NCI-H82 treated with DMSO at 0.1 percent for 48 hours (cell line): Measurements from ENCODE around the gene C19orf53.

Experiments
- DNase-seq: peaks from one replicate; lab custom pipeline; 2025; ENCODE audit not compliant: unreplicated experiment; lab: John Stamatoyannopoulos, UW

Gene C19orf53

GRCh38 chr19:13795595-13796300 lies 21.5 kb downstream of the C19orf53 start:
- no peak for DNase-seq

GRCh38 chr19:13796301-13797057 lies 22.2 kb downstream of the C19orf53 start:
- no peak for DNase-seq

DNA sequence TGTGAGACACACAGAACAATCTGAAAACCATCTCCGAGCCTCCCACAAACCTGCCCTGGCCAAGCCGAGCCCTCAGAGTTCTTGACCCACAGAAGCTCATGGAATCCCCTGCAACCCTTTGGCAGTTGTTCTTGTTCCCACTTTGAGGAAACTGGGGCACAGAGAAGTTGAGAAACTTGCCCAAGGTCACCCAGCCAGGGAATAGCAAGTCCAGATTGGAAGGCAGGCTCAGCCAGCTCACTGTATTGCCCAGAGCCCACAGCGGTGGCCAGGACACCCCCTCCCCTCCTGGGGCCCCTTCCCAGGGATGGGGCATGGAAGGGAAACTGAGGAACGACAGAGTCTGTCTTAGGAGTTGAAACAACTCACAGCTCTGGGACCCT lies 22.8 kb downstream of the C19orf53 start:
- no peak for DNase-seq

GRCh38 chr19:13797870-13798269 lies 23.6 kb downstream of the C19orf53 start:
- DNase-seq: no peak

GRCh38 chr19:13799669-13800068 lies 25.4 kb downstream of the C19orf53 start:
- no peak for DNase-seq

DNA sequence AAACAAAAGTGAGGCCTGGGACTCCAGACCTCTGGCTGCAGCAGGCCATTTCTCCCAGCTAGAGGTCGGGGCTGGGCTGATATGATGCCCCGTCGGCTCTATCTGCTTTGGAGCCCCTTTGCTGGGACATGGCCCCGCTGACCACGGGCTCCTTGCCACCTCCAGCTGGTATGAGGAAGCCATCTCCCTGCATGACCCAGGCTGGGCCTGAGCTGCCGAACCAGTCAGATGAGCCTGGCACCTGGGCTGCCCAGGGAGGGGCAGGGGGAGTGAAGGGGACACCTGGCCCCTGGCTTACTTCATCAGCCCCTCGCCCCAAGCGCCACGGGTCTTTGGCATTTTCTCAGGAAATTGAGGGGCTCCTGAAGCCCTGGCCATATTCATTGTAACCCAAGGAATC lies 28.8 kb downstream of the C19orf53 start:
- DNase-seq: no peak

DNA sequence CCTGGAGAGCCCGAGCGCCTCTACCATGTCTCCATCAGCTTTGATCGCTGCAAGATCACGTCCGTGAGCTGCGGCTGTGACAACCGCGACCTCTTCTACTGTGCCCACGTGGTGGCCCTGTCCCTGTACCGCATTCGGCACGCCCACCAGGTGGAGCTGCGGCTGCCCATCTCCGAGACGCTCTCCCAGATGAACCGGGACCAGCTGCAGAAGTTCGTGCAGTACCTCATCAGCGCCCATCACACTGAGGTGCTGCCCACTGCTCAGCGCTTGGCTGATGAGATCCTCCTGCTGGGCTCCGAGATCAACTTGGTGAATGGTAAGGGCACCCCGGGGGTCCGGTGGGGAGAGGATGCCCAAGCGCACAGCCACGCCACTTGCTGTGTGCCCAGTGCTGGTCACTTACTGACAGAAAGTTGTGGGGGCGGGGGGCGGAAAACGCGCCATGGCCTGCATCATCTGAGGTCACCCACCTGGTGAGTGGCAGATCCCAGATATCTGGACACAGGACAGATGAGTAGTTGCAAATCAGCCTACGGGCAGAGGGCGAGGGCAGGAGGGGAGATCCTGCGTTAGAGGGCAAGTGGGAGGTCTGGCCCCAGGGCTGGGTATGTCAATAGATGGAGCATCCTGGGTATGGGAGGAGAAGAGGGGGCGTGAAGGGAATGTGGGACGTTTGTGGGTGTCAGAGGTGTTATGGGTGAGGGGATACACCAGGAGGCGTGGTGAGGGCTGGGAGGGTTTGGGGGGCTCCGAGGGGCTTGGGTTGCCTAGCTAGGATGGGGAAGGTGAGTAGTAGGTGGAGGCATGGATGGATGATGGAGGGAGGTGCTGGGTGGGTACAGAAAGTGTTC lies 30.8 kb downstream of the C19orf53 start:
- no peak for DNase-seq

DNA sequence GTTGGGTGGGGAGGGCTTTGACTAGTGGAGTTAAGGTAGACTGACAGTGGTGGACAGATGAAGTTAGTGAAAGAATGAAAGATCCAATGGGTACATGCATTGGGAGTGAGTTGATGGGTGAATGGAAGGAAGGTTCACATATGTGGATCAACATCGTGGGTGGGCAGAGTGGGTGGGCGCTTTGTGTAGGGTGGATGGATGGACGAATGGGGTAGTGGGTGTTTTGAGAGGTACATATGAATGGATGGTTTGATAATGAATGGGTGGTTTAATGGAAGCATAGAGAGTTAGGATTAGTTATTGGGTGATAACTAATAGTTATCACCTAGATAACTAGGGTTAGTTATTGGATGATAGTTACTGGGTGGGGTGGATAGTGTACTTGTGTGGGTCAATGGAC lies 32.5 kb downstream of the C19orf53 start:
- DNase-seq: no peak

DNA sequence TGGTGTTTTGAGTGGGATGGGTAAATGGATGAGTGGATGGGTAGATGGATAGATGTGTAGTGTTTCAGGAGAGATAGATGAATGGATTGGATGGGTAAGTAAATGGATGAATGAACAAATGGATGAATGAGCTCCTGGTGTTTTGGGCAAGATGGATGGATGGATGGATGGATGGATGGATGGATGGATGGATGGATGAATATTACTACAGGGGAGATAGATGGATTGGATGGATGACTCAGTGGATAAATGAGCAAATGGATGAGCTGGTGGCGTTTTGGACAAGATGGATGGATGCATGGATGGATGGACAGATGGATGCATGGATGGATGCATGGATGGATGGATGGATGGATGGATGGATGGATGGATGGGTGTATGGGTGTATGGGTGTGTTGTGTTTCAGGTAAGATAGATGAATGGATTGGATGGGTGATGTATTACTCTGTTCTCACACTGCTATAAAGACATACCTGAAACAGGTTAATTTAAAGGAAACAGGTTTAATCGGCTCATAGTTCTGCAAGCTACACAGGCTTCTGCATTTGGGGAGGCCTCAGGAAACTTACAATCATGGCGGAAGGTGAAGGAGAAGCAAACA lies 33.3 kb downstream of the C19orf53 start:
- no peak for DNase-seq

DNA sequence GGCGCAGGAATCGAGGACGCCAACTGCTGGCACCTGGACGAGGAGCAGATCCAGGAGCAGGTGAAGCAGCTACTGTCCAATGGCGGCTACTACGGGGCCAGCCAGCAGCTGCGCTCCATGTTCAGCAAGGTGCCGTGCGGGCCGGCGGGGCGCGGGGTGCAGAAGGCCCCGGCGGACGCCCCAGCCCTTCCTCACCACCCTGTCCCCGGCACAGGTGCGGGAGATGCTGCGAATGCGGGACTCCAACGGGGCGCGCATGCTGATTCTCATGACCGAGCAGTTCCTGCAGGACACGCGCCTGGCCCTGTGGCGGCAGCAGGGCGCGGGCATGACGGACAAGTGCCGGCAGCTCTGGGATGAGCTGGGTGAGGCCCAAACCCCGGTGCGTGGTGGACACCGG lies 34.6 kb downstream of the C19orf53 start:
- DNase-seq: no peak

GRCh38 chr19:13812544-13812943 lies 38.3 kb downstream of the C19orf53 start:
- DNase-seq: no peak

- DNase-seq: no peak
Observed at GRCh38 chr19:13813147-13813546, 38.9 kb downstream of the C19orf53 start.

GRCh38 chr19:13814550-13814949 lies 40.3 kb downstream of the C19orf53 start:
- no peak for DNase-seq

- DNase-seq: no peak
Observed at GRCh38 chr19:13817018-13817614, 42.9 kb downstream of the C19orf53 start.

DNA sequence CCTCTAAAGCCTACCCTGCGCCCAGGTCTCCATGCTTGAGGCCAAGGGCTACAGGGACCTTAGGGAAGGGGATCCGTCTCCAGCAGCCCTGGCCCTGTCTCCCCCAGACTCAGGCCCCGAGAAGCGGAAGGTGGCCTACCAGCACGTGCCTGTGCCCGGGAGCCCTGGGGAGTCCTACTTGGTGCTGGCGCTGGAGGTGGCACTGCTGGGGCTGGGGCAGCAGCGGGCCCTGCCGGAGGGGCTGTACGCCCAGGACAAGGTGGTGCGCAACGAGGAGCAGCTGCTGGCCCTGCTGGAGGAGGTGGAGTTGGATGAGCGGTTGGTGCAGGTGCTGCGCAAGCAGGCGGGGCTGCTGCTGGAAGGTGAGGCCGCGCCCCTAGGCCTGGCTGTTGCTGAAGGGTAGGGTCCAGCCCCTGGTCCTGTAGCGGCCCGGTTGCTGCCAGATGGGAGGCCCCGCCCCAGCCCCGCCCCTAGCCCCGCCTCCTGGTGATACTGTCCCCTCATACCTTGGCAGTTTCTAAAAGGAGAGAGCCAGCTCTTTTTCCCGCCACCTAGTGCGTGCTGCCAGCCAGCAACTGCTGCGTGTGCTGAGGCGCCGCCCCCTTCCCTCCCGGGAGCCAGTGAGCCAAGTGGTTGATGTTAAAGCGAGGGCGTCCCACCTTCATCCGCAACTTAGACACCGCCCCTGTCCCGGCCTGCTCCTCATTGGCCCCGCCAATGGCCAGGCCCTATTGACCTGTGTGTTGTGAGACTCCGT lies 43.5 kb downstream of the C19orf53 start:
- DNase-seq: no peak

- DNase-seq: no peak
Observed at GRCh38 chr19:13819238-13819637, 45.0 kb downstream of the C19orf53 start.

GRCh38 chr19:13821292-13821691 lies 47.0 kb downstream of the C19orf53 start:
- no peak for DNase-seq

DNA sequence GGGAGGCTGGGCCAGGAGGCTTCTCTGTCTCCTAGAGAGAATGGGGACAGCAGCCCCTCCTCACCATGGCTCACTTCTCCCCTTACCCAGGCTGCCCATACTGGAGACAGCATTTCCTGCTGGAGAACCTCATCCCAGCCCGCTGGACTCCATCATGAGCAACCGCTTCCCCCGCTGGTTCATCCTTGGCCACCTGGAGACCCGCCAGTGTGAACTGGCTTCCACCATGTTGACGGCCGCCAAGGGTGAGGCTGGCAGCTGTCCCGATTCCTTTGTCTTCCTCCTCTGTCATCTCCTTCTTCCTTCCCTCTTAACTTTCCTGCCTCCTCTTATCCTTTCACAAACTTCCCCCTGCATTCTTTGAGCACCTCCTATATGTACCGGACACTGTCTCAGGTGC lies 49.0 kb downstream of the C19orf53 start:
- no peak for DNase-seq

DNA sequence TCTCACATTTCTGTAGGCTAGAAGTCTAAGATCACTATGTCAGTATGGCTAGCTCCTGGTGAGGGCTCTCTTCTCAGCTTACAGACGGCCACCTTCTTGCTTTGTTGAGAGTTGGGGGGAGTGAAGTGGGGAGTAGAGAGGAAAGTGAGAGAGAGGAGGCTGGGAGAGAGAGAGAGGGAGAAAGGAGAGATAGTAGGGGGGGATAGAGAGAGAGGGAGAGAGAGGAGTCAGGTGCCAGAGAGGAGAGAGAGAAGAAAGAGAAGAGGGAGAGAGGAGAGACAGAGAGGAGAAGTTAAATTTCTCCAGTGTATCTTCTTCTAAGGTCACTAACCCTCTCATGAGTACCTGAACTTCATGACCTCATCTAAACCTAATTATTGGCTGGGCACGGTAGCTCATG lies 49.6 kb downstream of the C19orf53 start:
- DNase-seq: no peak

- DNase-seq: no peak
Observed at GRCh38 chr19:13824703-13825102, 50.4 kb downstream of the C19orf53 start.
